ENCODE data around the gene ZNF254. TPM values are rescaled to one million over a fixed set of nuclear protein-coding genes. Genes with fewer than 3 reads are reported as not detected.

Gene ZNF254
- total and polyA plus RNA-seq, 9 of the 15 experiments (the other 6 are each of a cell fraction or from before 2014, with no cell fraction given), result 10.7 to 22.1 (median 14.2) TPM

DNA sequence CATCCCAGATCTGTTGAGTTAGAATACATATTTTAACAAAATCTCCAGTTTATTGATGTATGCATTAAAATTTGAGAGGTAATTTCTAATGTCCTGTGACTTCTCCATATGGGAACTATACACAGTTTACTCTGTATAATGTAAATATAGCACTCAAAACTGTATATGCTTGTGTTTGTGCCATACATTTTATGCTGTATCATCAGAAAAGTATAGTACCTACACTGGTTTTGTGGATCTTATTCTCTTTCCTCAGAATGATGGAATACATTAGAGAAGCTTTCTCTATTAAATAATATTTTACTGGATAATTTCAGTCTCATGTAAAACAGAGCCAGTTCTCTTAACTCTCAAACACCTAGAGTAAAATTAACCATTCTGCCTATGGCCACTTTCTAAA is 53.6 kb downstream of the ZNF254 start (continued):
- TF ChIP-seq RBM39 (optimal IDR thresholded peaks at IDR 0.05; ENCODE audit: low read depth, low read length) (no peak), MAFG (tag; conservative IDR thresholded peaks at IDR 0.05) (peak; percentile 21; the same call in 1 of the 2 replicates), MAFK (IDR thresholded peaks at IDR 0.05; ENCODE audit: low read length) (peak; percentile 44; the same call in 1 of the 2 replicates), LARP7 (IDR thresholded peaks at IDR 0.05) (no peak), CBX5 (IDR thresholded peaks at IDR 0.05; ENCODE audit: borderline replicate concordance, low read depth) (no peak), CBFA2T3 (IDR thresholded peaks at IDR 0.05) (no peak), CREB1 (IDR thresholded peaks at IDR 0.05) (no peak), CREB1 (CRISPR knock-in tag; IDR thresholded peaks at IDR 0.05) (no peak), XRCC4 (IDR thresholded peaks at IDR 0.05; ENCODE audit: extremely low read depth, insufficient read depth, insufficient read length) (no peak), ZSCAN32 (CRISPR knock-in tag; IDR thresholded peaks at IDR 0.05) (no peak), SMARCA5 (IDR thresholded peaks at IDR 0.05) (no peak), ZBTB1 (CRISPR knock-in tag; IDR thresholded peaks at IDR 0.05; ENCODE audit: borderline replicate concordance, low read depth) (no peak), STAT5B (CRISPR knock-in tag; IDR thresholded peaks at IDR 0.05) (no peak), RBFOX2 (IDR thresholded peaks at IDR 0.05; ENCODE audit: low read depth, low read length) (no peak), C11orf30 (IDR thresholded peaks at IDR 0.05; ENCODE audit: low read depth) (peak; percentile 50; the same call in 1 of the 2 replicates), AFF1 (IDR thresholded peaks at IDR 0.05; ENCODE audit: low read depth in 1 of 2, partially characterized antibody in 2 of 2) (no peak), ZNF282 (CRISPR knock-in tag; IDR thresholded peaks at IDR 0.05) (no peak), PPARD (CRISPR knock-in tag; IDR thresholded peaks at IDR 0.05) (no peak), L3MBTL2 (IDR thresholded peaks at IDR 0.05) (no peak)
- TF ChIP-seq, protein P1, sequence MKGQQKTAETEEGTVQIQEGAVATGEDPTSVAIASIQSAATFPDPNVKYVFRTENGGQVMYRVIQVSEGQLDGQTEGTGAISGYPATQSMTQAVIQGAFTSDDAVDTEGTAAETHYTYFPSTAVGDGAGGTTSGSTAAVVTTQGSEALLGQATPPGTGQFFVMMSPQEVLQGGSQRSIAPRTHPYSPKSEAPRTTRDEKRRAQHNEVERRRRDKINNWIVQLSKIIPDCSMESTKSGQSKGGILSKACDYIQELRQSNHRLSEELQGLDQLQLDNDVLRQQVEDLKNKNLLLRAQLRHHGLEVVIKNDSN (CRISPR knock-in tag; IDR thresholded peaks at IDR 0.05), result no peak
- TF ChIP-seq, protein P2, sequence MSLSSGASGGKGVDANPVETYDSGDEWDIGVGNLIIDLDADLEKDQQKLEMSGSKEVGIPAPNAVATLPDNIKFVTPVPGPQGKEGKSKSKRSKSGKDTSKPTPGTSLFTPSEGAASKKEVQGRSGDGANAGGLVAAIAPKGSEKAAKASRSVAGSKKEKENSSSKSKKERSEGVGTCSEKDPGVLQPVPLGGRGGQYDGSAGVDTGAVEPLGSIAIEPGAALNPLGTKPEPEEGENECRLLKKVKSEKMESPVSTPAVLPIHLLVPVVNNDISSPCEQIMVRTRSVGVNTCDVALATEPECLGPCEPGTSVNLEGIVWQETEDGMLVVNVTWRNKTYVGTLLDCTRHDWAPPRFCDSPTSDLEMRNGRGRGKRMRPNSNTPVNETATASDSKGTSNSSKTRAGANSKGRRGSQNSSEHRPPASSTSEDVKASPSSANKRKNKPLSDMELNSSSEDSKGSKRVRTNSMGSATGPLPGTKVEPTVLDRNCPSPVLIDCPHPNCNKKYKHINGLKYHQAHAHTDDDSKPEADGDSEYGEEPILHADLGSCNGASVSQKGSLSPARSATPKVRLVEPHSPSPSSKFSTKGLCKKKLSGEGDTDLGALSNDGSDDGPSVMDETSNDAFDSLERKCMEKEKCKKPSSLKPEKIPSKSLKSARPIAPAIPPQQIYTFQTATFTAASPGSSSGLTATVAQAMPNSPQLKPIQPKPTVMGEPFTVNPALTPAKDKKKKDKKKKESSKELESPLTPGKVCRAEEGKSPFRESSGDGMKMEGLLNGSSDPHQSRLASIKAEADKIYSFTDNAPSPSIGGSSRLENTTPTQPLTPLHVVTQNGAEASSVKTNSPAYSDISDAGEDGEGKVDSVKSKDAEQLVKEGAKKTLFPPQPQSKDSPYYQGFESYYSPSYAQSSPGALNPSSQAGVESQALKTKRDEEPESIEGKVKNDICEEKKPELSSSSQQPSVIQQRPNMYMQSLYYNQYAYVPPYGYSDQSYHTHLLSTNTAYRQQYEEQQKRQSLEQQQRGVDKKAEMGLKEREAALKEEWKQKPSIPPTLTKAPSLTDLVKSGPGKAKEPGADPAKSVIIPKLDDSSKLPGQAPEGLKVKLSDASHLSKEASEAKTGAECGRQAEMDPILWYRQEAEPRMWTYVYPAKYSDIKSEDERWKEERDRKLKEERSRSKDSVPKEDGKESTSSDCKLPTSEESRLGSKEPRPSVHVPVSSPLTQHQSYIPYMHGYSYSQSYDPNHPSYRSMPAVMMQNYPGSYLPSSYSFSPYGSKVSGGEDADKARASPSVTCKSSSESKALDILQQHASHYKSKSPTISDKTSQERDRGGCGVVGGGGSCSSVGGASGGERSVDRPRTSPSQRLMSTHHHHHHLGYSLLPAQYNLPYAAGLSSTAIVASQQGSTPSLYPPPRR (CRISPR knock-in tag; IDR thresholded peaks at IDR 0.05; ENCODE audit: borderline replicate concordance), result no peak

Measured in K562 (cell line).